Measurements from ENCODE around the gene ZNF622.

Gene ZNF622

DNA sequence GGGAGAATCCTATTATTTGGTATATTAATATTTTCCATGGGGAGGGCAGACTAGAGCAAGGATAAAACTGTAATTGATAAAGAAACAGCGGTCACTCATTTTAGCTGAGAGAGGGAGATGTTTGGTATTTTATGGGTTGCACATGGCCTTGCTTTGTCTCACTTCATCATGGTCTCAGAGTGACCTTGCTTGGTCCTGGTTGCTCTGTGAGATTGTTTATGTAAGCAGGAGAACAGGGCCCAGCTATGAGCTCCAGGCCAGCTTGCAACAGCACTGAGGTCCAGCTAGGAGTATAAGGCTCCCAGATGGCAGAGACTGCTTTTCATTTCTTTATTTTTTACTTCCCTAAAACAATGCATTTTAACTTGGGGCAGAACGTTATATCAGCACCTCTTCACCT is 50.7 kb downstream of the ZNF622 start:
- Histone ChIP-seq H3K79me2 (ENCODE audit: insufficient read depth, low read length) (no peaks in the 10 kb centered on the region), H4K20me1 (ENCODE audit: insufficient read depth, low read length) (no peaks in the 10 kb centered on the region), H3F3A (ENCODE audit: insufficient read depth, low read length) (no peaks in the 10 kb centered on the region), H3K4me2 (ENCODE audit: low read length) (no peak overlapping the region), H2AFZ (ENCODE audit: low read length) (no peak overlapping the region), H3K4me1 (ENCODE audit: insufficient read depth, low read length, severe bottlenecking) (no peaks in the 10 kb centered on the region), H3K9me2 (ENCODE audit: low read depth, low read length) (no peaks in the 10 kb centered on the region), H3K36me3 (ENCODE audit: insufficient read depth, low read length) (no peaks in the 10 kb centered on the region), H3K9ac (ENCODE audit: low read length) (no peak overlapping the region), H3K9me3 (ENCODE audit: low read length) (no peaks in the 10 kb centered on the region), H3K27ac (ENCODE audit: low read depth, low read length, poor library complexity, severe bottlenecking) (no peak overlapping the region), H3K27me3 (ENCODE audit: insufficient read depth, low read length) (no peaks in the 10 kb centered on the region), H3K4me3 (ENCODE audit: low read depth, low read length, poor library complexity, severe bottlenecking) (no peak overlapping the region)
- TF ChIP-seq, protein P1, sequence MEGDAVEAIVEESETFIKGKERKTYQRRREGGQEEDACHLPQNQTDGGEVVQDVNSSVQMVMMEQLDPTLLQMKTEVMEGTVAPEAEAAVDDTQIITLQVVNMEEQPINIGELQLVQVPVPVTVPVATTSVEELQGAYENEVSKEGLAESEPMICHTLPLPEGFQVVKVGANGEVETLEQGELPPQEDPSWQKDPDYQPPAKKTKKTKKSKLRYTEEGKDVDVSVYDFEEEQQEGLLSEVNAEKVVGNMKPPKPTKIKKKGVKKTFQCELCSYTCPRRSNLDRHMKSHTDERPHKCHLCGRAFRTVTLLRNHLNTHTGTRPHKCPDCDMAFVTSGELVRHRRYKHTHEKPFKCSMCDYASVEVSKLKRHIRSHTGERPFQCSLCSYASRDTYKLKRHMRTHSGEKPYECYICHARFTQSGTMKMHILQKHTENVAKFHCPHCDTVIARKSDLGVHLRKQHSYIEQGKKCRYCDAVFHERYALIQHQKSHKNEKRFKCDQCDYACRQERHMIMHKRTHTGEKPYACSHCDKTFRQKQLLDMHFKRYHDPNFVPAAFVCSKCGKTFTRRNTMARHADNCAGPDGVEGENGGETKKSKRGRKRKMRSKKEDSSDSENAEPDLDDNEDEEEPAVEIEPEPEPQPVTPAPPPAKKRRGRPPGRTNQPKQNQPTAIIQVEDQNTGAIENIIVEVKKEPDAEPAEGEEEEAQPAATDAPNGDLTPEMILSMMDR (IDR thresholded peaks at IDR 0.05; ENCODE audit: low read length) = no peak
- TF ChIP-seq EZH2 (IDR thresholded peaks at IDR 0.05; ENCODE audit: borderline replicate concordance, low read length) = no peak

GRCh38 chr5:16413166-16413860 is 52.3 kb downstream of the ZNF622 start:
- no peaks in the 10 kb centered on the region for H3K79me2 ChIP-seq (ENCODE audit: insufficient read depth, low read length)
- no peaks in the 10 kb centered on the region for H3K4me1 ChIP-seq (ENCODE audit: insufficient read depth, low read length, severe bottlenecking)
- H3K27ac ChIP-seq (ENCODE audit: low read depth, low read length, poor library complexity, severe bottlenecking) = no peak overlapping the region
- H3K36me3 ChIP-seq (ENCODE audit: insufficient read depth, low read length) = no peaks in the 10 kb centered on the region
- H3K9ac ChIP-seq (ENCODE audit: low read length) = no peak overlapping the region
- no peak overlapping the region for H3K4me2 ChIP-seq (ENCODE audit: low read length)
- H2AFZ ChIP-seq (ENCODE audit: low read length) = no peak overlapping the region
- TF ChIP-seq, protein P1 (IDR thresholded peaks at IDR 0.05; ENCODE audit: low read length) = no peak
- TF ChIP-seq EZH2 (IDR thresholded peaks at IDR 0.05; ENCODE audit: borderline replicate concordance, low read length) = no peak
- H3F3A ChIP-seq (ENCODE audit: insufficient read depth, low read length) = no peaks in the 10 kb centered on the region
- no peaks in the 10 kb centered on the region for H4K20me1 ChIP-seq (ENCODE audit: insufficient read depth, low read length)
- H3K4me3 ChIP-seq (ENCODE audit: low read depth, low read length, poor library complexity, severe bottlenecking) = no peak overlapping the region
- no peaks in the 10 kb centered on the region for H3K9me2 ChIP-seq (ENCODE audit: low read depth, low read length)
- no peaks in the 10 kb centered on the region for H3K9me3 ChIP-seq (ENCODE audit: low read length)
- H3K27me3 ChIP-seq (ENCODE audit: insufficient read depth, low read length) = no peaks in the 10 kb centered on the region

DNA sequence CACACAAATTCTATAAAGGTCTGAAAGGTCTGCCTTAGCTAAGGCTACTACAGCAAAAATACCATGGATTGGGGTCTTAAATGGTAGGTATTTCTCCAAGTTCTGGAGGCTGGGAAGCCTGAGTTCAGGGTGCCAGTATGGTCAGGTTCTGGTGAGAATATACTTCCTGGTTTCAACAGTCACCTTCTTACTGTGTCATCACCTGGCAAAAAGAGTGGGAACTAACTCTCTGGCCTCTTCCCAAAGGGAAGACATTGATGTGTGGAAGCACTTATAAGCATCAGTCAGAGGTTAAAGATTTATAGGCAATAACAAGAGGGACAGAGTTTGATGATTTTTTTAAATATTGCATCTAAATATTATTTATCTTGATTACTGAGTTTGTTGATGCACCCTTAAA is 53.0 kb downstream of the ZNF622 start:
- H3F3A ChIP-seq (ENCODE audit: insufficient read depth, low read length) = no peaks in the 10 kb centered on the region

More for the DNA sequence above, 53.0 kb downstream of the ZNF622 start:
- TF ChIP-seq, protein P1 (IDR thresholded peaks at IDR 0.05; ENCODE audit: low read length) = no peak
- TF ChIP-seq EZH2 (IDR thresholded peaks at IDR 0.05; ENCODE audit: borderline replicate concordance, low read length) = no peak
- Histone ChIP-seq H3K4me2 (ENCODE audit: low read length) (no peak overlapping the region), H3K36me3 (ENCODE audit: insufficient read depth, low read length) (no peaks in the 10 kb centered on the region), H2AFZ (ENCODE audit: low read length) (no peak overlapping the region), H3K9ac (ENCODE audit: low read length) (no peak overlapping the region), H3K27ac (ENCODE audit: low read depth, low read length, poor library complexity, severe bottlenecking) (no peak overlapping the region), H3K27me3 (ENCODE audit: insufficient read depth, low read length) (no peaks in the 10 kb centered on the region), H3K9me2 (ENCODE audit: low read depth, low read length) (no peaks in the 10 kb centered on the region), H3K4me3 (ENCODE audit: low read depth, low read length, poor library complexity, severe bottlenecking) (no peak overlapping the region), H3K79me2 (ENCODE audit: insufficient read depth, low read length) (no peaks in the 10 kb centered on the region), H3K9me3 (ENCODE audit: low read length) (no peaks in the 10 kb centered on the region), H4K20me1 (ENCODE audit: insufficient read depth, low read length) (no peaks in the 10 kb centered on the region), H3K4me1 (ENCODE audit: insufficient read depth, low read length, severe bottlenecking) (no peaks in the 10 kb centered on the region)
